SH-SY5Y (cell line): Measurements from ENCODE around the gene RAPGEF1.

Experiments
- GATA2 ChIP-seq: IDR thresholded peaks from 2 replicates; pipeline ENCODE4 v1.6.1; 2011; ENCODE audit warnings: mild to moderate bottlenecking, low read depth, low read length
- GATA3 ChIP-seq: IDR thresholded peaks from 2 replicates; pipeline ENCODE4 v1.6.1; 2011; ENCODE audit warnings: low read depth, mild to moderate bottlenecking, low read length, moderate library complexity

DNA sequence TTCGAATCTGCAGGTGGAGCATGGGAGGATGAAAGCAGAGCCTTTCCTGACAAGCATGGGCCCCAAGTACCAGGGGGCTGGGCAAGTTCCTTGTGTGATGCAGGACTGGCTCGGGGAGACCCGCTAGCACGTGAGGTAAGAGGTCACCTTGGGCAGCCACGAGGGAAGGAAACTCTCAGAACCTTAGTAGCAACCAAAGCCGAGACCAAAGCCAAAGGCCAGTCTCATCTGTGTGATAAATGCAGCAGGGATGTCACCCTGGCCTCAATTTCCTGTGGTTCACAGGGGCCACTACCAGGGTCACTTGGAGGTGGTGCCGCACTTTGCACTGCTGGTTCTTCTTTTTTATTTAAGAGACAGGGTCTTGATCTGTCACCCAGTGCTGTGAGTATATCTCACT is 155.0 kb downstream of the RAPGEF1 start:
- no peak for TF ChIP-seq GATA2
- no peak for TF ChIP-seq GATA3
